SW480 (cell line): Measurements from ENCODE around the gene CD72.
"Not testable (repeated sequence)": the region's sequence is repeated elsewhere in the genome, so short reads cannot be mapped to it uniquely, and the experiment has no call there.

Experiments
- DNase-seq: peaks from one replicate; pipeline ENCODE4 v3.0.0-alpha.2; 2016; ENCODE audit warnings: low spot score

The CD72 gene

GRCh38 chr9:35649431-35650340 lies 31.5 kb upstream of the CD72 start:
- no peak for DNase-seq

- DNase-seq: peak; percentile 89
These were observed 28.5 kb upstream of the CD72 start for GRCh38 chr9:35646533-35647265.

- DNase-seq: peak; percentile 80
These were observed 27.9 kb upstream of the CD72 start for GRCh38 chr9:35646153-35646532.

GRCh38 chr9:35645736-35646135 lies 27.5 kb upstream of the CD72 start:
- DNase-seq: not testable (repeated sequence)

- DNase-seq: no peak
These were observed 24.8 kb upstream of the CD72 start for GRCh38 chr9:35643046-35643445.

- DNase-seq: not testable (repeated sequence)
These were observed 23.3 kb upstream of the CD72 start for GRCh38 chr9:35641478-35641877.

- not testable (repeated sequence) for DNase-seq
These were observed 22.2 kb upstream of the CD72 start for GRCh38 chr9:35640431-35640830.

GRCh38 chr9:35639631-35640030 lies 21.4 kb upstream of the CD72 start:
- DNase-seq: no peak

- not testable (repeated sequence) for DNase-seq
These were observed 21.0 kb upstream of the CD72 start for GRCh38 chr9:35639225-35639624.

- DNase-seq: not testable (repeated sequence)
These were observed 20.5 kb upstream of the CD72 start for GRCh38 chr9:35638751-35639150.

GRCh38 chr9:35637427-35637955 lies 19.3 kb upstream of the CD72 start:
- not testable (repeated sequence) for DNase-seq

GRCh38 chr9:35636877-35637246 lies 18.6 kb upstream of the CD72 start:
- DNase-seq: not testable (repeated sequence)

GRCh38 chr9:35636135-35636876 lies 18.1 kb upstream of the CD72 start:
- DNase-seq: no peak

GRCh38 chr9:35635730-35636129 lies 17.5 kb upstream of the CD72 start:
- no peak for DNase-seq

- DNase-seq: no peak
These were observed 11.4 kb upstream of the CD72 start for GRCh38 chr9:35629597-35629996.

GRCh38 chr9:35628389-35628991 lies 10.3 kb upstream of the CD72 start:
- no peak for DNase-seq

GRCh38 chr9:35627575-35627974 lies 9.4 kb upstream of the CD72 start:
- DNase-seq: no peak

- DNase-seq: no peak
These were observed 1.6 kb upstream of the CD72 start for GRCh38 chr9:35619800-35620158.

- DNase-seq: no peak
These were observed 914 bp upstream of the CD72 start for GRCh38 chr9:35618854-35619799.

GRCh38 chr9:35617548-35617947 lies 665 bp downstream of the CD72 start:
- no peak for DNase-seq
